Gastroesophageal sphincter (tissue), 4 donors: Measurements from ENCODE around the gene NR6A1. TPM values are rescaled to one million over a fixed set of nuclear protein-coding genes. Genes with fewer than 3 reads are reported as not detected.

Experiments
- ATAC-seq: fragments of 150-250 bp; one replicate; pipeline ENCODE4 v1.9.1; 2016; ENCODE audit warnings: mild to moderate bottlenecking, moderate library complexity
- H3K27ac ChIP-seq, 4 donors: fragments of 200-600 bp; sonication (generic) in 3 of 4; 1 replicate in 3 of 4; 2 replicates in 1 of 4; pipeline ENCODE4 v1.5.1; 2016 to 2019
- H3K27me3 ChIP-seq: fragments of 200-600 bp; sonication (generic); one replicate; pipeline ENCODE4 v1.5.1; 2019
- H3K36me3 ChIP-seq, 2 donors: fragments of 200-600 bp; sonication (generic); one replicate each; pipeline ENCODE4 v1.5.1; 2019; ENCODE audit warnings: control low read depth in 1 of 2
- H3K4me1 ChIP-seq, 3 donors: fragments of 200-600 bp; sonication (generic); 1 replicate in 2 of 3; 2 replicates in 1 of 3; pipeline ENCODE4 v1.5.1; 2016 to 2019; ENCODE audit warnings: control low read depth in 2 of 3
- H3K4me3 ChIP-seq, 2 donors: fragments of 200-600 bp; sonication (generic); one replicate each; pipeline ENCODE4 v1.5.1; 2019; ENCODE audit warnings: mild to moderate bottlenecking in 1 of 2, moderate library complexity in 1 of 2
- H3K9me3 ChIP-seq, 3 donors: fragments of 200-600 bp; sonication (generic); one replicate each; pipeline ENCODE4 v1.5.1; 2017 to 2019; ENCODE audit warnings: control low read depth in 2 of 3
- EP300 ChIP-seq: sonication (generic); formaldehyde crosslinking; IDR thresholded peaks from one replicate; pipeline ENCODE4 v1.6.1; 2017; ENCODE audit warnings: antibody characterized with exemption, mild to moderate bottlenecking
- POLR2A ChIP-seq, 2 donors: fragments of 450-650 bp; IDR thresholded peaks; one replicate each; pipeline ENCODE4 v1.6.1; 2017; ENCODE audit warnings: antibody characterized with exemption in 2 of 2, mild to moderate bottlenecking in 2 of 2, moderate library complexity in 1 of 2
- POLR2AphosphoS5 ChIP-seq: sonication (generic); formaldehyde crosslinking; IDR thresholded peaks from one replicate; pipeline ENCODE4 v1.6.1; 2017; ENCODE audit warnings: antibody characterized with exemption
- WGBS, 2 donors: methylation state at CpG; one replicate each; pipeline ENCODE4 v1.1.5; 2018; ENCODE audit warnings: low coverage in 1 of 2; 5-methylcytosine and 5-hydroxymethylcytosine counted together
- total RNA-seq, 4 donors: library from RNA; depleted of rRNA; stranded (reverse); fragments of >200 nt; gene quantifications; one replicate each; pipeline ENCODE4 v1.1.0, GENCODE V29; 2016
- TF ChIP-seq, protein P1 (sequence below), 4 experiments: fragments of 200-600 bp in 2 of 4; fragments of 450-650 bp in 2 of 4; sonication (generic) in 1 of 4; IDR thresholded peaks; one replicate each; pipeline ENCODE4 v1.5.1; 2017 to 2019; ENCODE audit warnings: antibody characterized with exemption in 4 of 4, mild to moderate bottlenecking in 2 of 4, moderate library complexity in 2 of 4

NR6A1 gene
- total RNA-seq, 4 donors from 2014 or later = 0.16 to 4.4 (median 0.62) TPM

GRCh38 chr9:124685217-124685616 lies 85.9 kb downstream of the NR6A1 start:
- no peak for ATAC-seq
- H3K27ac ChIP-seq = no peak overlapping the region
- TF ChIP-seq POLR2A (IDR thresholded peaks at IDR 0.05) (no peak), POLR2AphosphoS5 (no peak), EP300 (no peak)
- TF ChIP-seq, protein P1, sequence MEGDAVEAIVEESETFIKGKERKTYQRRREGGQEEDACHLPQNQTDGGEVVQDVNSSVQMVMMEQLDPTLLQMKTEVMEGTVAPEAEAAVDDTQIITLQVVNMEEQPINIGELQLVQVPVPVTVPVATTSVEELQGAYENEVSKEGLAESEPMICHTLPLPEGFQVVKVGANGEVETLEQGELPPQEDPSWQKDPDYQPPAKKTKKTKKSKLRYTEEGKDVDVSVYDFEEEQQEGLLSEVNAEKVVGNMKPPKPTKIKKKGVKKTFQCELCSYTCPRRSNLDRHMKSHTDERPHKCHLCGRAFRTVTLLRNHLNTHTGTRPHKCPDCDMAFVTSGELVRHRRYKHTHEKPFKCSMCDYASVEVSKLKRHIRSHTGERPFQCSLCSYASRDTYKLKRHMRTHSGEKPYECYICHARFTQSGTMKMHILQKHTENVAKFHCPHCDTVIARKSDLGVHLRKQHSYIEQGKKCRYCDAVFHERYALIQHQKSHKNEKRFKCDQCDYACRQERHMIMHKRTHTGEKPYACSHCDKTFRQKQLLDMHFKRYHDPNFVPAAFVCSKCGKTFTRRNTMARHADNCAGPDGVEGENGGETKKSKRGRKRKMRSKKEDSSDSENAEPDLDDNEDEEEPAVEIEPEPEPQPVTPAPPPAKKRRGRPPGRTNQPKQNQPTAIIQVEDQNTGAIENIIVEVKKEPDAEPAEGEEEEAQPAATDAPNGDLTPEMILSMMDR (IDR thresholded peaks at IDR 0.05) = no peak
- no peaks in the 10 kb centered on the region for H3K9me3 ChIP-seq
- no peaks in the 10 kb centered on the region for H3K4me1 ChIP-seq
- no peak overlapping the region for H3K4me3 ChIP-seq
- H3K36me3 ChIP-seq = no peaks in the 10 kb centered on the region
- WGBS, 2 donors = 80 to 90% methylated on average over 4 to 5 of the region's 5 CpGs
- H3K27me3 ChIP-seq = no peaks in the 10 kb centered on the region

- Histone ChIP-seq H3K36me3 (no peaks in the 10 kb centered on the region), H3K4me3 (no peak overlapping the region), H3K27me3 (no peaks in the 10 kb centered on the region), H3K4me1 (no peaks in the 10 kb centered on the region), H3K9me3 (no peaks in the 10 kb centered on the region), H3K27ac (no peak overlapping the region)
- no peak for TF ChIP-seq EP300
- TF ChIP-seq, protein P1 (IDR thresholded peaks at IDR 0.05) = no peak
- TF ChIP-seq POLR2A (IDR thresholded peaks at IDR 0.05) = no peak
- TF ChIP-seq POLR2AphosphoS5 = no peak
- no peak for ATAC-seq
- 53 to 100% methylated on average over 1 of the region's 1 CpG for WGBS, 2 donors
These were observed 86.9 kb downstream of the NR6A1 start for GRCh38 chr9:124684169-124684568.

GRCh38 chr9:124683043-124683442 lies 88.1 kb downstream of the NR6A1 start:
- Histone ChIP-seq H3K9me3 (no peaks in the 10 kb centered on the region), H3K27ac (no peak overlapping the region), H3K4me1 (no peaks in the 10 kb centered on the region), H3K4me3 (no peak overlapping the region), H3K27me3 (no peaks in the 10 kb centered on the region), H3K36me3 (no peaks in the 10 kb centered on the region)
- no peak for TF ChIP-seq POLR2A (IDR thresholded peaks at IDR 0.05)
- no peak for ATAC-seq
- 83 to 88% methylated on average over 2 to 3 of the region's 3 CpGs for WGBS, 2 donors

- Histone ChIP-seq H3K4me1 (peaks cover 0 to 12% (median 2%) of the 10 kb centered on the region in 3 donors), H3K36me3 (no peaks in the 10 kb centered on the region), H3K27me3 (no peaks in the 10 kb centered on the region), H3K27ac (no peak overlapping the region), H3K9me3 (no peaks in the 10 kb centered on the region), H3K4me3 (no peak overlapping the region)
- WGBS, 2 donors = 64 to 94% methylated on average over 1 of the region's 1 CpG
- TF ChIP-seq, protein P1 (IDR thresholded peaks at IDR 0.05) = no peak
- TF ChIP-seq POLR2A (IDR thresholded peaks at IDR 0.05) (no peak), POLR2AphosphoS5 (no peak), EP300 (no peak)
- ATAC-seq = no peak
These were observed 90.3 kb downstream of the NR6A1 start for GRCh38 chr9:124680714-124681390.

DNA sequence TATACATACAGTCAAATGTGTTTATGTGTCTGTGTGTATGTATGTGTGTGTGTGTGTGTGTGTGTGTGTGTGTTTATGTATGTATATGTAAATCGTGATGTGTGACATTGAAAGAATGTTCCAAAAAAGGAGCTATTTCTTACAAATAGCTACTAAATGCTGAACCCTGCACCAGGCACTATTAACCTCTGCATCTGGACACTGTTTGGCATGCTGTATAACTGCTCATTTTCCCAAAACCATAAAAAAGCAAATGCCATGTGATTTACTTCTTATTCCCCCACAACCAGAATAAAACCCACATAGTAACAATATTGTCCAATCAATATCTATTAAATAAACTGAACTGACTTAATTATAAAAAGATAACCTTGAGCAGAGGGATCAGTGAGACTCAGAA lies 91.1 kb downstream of the NR6A1 start:
- H3K27me3 ChIP-seq = no peaks in the 10 kb centered on the region
- TF ChIP-seq POLR2A (IDR thresholded peaks at IDR 0.05) = no peak
- TF ChIP-seq, protein P1 (IDR thresholded peaks at IDR 0.05) = no peak
- TF ChIP-seq EP300 = no peak
- TF ChIP-seq POLR2AphosphoS5 = no peak
- H3K36me3 ChIP-seq = no peaks in the 10 kb centered on the region
- no peak for ATAC-seq
- 87 to 100% methylated on average over 1 of the region's 1 CpG for WGBS, 2 donors
- peaks cover 0 to 20% (median 4%) of the 10 kb centered on the region in 3 donors for H3K4me1 ChIP-seq
- no peak overlapping the region for H3K27ac ChIP-seq
- H3K9me3 ChIP-seq = no peaks in the 10 kb centered on the region
- no peak overlapping the region for H3K4me3 ChIP-seq
